H1 (cell line): ENCODE data around the gene GUCY1A2.

ENCODE experiments used
- CTBP2 ChIP-seq: IDR thresholded peaks from 2 replicates; pipeline ENCODE4 v1.7.0; 2011; ENCODE audit warnings: borderline replicate concordance, mild to moderate bottlenecking, moderate library complexity, mixed read lengths, low read length; ENCODE audit not compliant: insufficient read depth, insufficient read length
- EP300 ChIP-seq, 2 experiments: IDR thresholded peaks; 1 replicate in 1 of 2; 2 replicates in 1 of 2; pipeline ENCODE4 v1.6.1; 2011 to 2012; ENCODE audit warnings: low read depth in 2 of 2, low read length in 2 of 2, mild to moderate bottlenecking in 2 of 2, borderline replicate concordance in 1 of 2, inconsistent platforms in 1 of 2, moderate library complexity in 1 of 2
- GABPA ChIP-seq: IDR thresholded peaks from 2 replicates; pipeline ENCODE4 v1.6.1; 2011; ENCODE audit warnings: mild to moderate bottlenecking, low read length, moderate library complexity, borderline replicate concordance; ENCODE audit not compliant: insufficient read depth
- NANOG ChIP-seq: IDR thresholded peaks from 2 replicates; pipeline ENCODE4 v1.6.1; 2011; ENCODE audit warnings: low read length, low read depth, mild to moderate bottlenecking, inconsistent platforms; ENCODE audit not compliant: insufficient read depth, poor library complexity, severe bottlenecking
- ZNF274 ChIP-seq: IDR thresholded peaks from 2 replicates; pipeline ENCODE4 v1.7.0; 2012; ENCODE audit warnings: low read length, borderline replicate concordance; ENCODE audit errors: extremely low read depth
- TF ChIP-seq, protein P1 (sequence below), 3 experiments: IDR thresholded peaks; 1 replicate in 2 of 3; 2 replicates in 1 of 3; pipeline versions ENCODE4 v1.5.1 to v1.6.1; 2011; ENCODE audit warnings: low read length in 3 of 3, mild to moderate bottlenecking in 3 of 3, inconsistent platforms in 2 of 3, low read depth in 1 of 3, moderate library complexity in 1 of 3; ENCODE audit not compliant: insufficient read depth in 1 of 3; ENCODE audit errors: control extremely low read depth in 1 of 3
- TF ChIP-seq, protein P2 (sequence below): IDR thresholded peaks from 2 replicates; pipeline ENCODE4 v1.6.1; 2012; ENCODE audit warnings: low read length, inconsistent platforms

DNA sequence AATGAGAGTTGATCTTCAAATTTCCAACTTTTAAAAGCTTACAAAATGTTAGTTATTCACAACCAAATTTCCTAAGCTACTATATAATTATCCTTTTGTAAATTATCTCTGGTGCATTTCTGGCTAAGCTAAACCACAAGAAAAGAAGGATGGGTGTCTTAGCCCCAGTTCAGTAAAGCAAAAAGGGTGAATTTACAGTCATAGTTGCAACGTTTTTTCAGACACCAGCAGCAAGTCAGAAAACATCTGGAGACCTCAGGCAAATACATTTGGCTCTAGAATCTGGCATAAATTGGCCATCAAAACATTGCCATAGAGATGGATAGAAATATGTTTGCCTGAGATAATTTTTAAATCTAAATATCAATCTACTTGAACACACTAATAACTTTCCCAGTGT is 257.0 kb downstream of the GUCY1A2 start:
- TF ChIP-seq, protein P1, sequence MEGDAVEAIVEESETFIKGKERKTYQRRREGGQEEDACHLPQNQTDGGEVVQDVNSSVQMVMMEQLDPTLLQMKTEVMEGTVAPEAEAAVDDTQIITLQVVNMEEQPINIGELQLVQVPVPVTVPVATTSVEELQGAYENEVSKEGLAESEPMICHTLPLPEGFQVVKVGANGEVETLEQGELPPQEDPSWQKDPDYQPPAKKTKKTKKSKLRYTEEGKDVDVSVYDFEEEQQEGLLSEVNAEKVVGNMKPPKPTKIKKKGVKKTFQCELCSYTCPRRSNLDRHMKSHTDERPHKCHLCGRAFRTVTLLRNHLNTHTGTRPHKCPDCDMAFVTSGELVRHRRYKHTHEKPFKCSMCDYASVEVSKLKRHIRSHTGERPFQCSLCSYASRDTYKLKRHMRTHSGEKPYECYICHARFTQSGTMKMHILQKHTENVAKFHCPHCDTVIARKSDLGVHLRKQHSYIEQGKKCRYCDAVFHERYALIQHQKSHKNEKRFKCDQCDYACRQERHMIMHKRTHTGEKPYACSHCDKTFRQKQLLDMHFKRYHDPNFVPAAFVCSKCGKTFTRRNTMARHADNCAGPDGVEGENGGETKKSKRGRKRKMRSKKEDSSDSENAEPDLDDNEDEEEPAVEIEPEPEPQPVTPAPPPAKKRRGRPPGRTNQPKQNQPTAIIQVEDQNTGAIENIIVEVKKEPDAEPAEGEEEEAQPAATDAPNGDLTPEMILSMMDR (IDR thresholded peaks at IDR 0.05; ENCODE audit: control extremely low read depth in 1 of 3, insufficient read depth in 1 of 3, low read depth in 1 of 3, low read length in 3 of 3): no peak
- TF ChIP-seq GABPA (no peak), CTBP2 (no peak), ZNF274 (no peak), EP300 (IDR thresholded peaks at IDR 0.05; ENCODE audit: borderline replicate concordance in 1 of 2, low read depth in 2 of 2, low read length in 2 of 2) (no peak), NANOG (no peak)
- TF ChIP-seq, protein P2, sequence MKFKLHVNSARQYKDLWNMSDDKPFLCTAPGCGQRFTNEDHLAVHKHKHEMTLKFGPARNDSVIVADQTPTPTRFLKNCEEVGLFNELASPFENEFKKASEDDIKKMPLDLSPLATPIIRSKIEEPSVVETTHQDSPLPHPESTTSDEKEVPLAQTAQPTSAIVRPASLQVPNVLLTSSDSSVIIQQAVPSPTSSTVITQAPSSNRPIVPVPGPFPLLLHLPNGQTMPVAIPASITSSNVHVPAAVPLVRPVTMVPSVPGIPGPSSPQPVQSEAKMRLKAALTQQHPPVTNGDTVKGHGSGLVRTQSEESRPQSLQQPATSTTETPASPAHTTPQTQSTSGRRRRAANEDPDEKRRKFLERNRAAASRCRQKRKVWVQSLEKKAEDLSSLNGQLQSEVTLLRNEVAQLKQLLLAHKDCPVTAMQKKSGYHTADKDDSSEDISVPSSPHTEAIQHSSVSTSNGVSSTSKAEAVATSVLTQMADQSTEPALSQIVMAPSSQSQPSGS: no peak
